ENCODE measurements around the gene RUFY1.

The RUFY1 gene

DNA sequence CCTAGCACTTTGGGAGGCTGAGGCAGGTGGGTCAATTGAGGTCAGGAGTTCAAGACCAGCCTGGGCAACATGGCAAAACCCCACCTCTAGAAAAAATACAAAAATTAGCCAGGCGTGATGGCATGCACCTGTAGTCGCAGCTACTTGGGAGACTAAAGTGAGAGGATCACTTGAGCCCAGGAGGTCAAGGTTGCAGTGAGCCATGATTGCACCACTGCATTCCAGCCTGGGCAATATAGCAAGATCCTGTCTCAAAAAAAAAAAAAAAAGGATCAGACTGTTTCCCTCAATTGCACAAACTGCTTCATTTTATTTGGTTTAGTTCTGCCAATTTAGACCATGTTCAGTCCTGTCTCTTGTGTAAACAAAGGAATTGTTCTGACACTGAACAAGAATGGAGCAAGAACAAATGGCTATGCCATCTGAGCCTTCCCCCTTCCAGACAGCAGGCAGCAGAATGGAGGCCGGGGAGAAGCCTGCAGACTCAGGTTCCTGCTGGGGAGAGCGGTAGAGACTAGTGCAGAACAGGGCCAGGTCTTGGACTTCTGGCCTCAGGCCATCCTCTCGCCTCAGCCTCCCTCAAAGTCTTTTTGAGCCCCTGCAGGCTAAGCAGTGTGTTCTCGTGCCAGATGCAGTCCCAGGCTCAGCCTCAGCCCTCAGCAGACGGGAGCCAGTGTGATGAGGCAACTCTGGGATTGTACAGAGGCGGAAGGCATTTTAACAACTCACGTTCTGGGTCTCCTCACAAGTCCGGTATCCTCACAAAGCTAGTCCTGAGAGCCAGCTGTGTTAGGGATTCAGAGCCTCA is 54.9 kb downstream of the RUFY1 start:
- DNase-seq (ENCODE audit: low spot score) = no peak

DNA sequence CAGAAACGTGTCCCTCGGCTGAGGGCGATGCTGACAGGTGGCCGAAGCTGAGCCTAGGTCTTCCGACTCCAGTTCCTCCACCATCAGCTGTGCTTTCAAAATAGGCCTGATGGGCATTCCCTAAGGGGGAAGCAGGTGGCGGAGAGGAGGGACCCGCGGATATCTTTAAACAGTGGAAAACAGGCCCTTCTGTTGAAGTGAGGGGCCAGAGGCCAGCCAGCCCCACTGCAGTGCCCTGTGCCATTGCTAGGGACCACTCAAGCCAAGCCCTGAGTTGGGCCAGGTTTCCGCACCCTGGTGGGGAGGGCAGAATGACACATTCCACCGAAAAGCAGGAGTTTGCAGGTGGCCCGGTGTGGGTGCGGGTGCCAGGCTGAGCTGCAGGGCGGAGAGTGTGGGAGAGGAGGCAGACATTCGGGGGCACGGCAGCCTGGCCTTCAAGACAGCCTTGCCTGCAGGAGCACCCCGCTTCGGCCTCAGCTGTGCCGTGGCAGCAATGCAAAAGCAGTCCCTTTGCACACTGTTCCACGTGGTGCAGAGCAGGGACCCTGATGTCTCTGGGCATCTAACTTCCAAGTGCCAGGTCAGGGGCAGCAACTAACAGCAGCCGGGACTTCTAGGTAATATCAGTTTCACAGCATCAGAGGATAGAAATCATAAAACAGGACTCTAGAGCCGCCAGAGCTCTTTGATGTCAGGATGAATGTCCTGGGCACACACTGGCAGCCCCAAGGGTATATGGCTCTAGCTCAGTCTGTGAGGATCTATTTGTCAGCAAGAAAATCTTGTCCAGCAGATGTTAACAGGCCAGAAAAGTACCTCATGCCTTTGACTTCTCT is 55.9 kb downstream of the RUFY1 start:
- no peak for DNase-seq (ENCODE audit: low spot score)

DNA sequence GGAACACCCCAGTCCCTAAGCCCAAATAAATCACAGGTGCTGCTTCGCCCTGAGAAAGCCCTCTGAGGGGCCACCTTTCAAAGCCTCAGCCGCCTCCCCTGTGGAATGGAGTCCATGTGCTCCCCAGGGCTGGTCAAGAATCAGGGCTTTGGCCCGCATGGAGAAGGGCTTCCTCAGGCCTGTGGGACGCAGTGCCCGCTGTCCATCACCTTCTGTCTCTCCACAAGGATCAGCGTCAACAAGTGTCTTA is 56.5 kb downstream of the RUFY1 start:
- DNase-seq (ENCODE audit: low spot score) = no peak

DNA sequence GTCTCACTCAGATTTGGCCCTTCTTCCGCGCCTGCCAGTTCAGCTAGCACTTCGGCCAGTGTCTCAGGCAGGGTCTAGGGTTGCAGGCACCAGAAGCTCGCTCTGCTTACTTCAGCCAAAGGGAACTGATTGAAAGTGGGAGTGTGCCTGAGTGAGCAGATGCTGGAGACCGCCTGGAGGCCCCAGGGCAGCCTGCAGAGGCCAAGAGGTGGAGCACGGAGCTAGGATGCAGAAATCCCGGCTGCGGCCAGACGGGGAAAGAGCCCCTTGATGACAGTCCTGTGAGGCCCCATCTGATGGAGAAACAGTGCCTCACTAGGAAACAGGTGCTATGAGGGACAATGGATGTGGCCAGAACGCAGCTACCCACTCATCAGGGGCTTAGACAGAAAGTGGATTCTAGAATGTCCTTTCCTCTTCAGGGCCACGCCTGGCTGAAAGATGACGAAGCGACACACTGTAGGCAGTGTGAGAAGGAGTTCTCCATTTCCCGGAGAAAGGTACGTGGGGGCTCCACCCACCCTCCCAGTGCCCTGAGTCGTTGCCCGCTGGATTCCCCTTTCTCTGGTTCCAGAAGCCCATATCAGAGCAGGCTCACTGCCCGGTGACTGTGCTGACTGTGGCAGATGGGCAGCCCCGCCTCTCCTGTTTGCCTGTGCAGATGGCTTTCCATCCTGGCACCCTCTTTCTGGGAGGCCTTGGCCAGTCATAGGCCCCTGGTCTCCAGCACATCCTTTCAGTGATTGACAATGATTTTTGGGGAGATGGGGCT is 57.0 kb downstream of the RUFY1 start:
- DNase-seq (ENCODE audit: low spot score) = no peak

DNA sequence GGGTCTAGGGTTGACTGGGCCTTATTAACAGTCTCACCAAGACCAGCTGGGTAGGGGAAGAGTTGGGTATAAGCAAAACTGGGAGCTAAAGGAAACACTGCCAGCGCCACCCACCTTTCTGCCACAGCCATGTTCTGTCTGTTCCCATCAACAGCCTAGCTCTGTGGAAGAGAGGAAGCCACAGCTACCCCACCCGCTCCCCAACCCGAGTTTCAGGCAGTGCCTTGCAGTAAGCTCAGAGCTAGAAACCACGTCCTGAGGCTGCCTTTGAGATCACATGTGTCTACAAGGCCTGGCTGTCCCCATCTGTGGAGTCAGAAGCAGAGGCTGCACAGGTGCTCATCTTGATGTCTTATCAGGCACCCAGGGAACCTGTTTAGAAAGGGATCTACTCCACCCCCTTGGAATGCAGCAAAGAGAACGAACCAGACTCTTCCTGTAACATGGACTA is 57.8 kb downstream of the RUFY1 start:
- DNase-seq (ENCODE audit: low spot score) = no peak

DNA sequence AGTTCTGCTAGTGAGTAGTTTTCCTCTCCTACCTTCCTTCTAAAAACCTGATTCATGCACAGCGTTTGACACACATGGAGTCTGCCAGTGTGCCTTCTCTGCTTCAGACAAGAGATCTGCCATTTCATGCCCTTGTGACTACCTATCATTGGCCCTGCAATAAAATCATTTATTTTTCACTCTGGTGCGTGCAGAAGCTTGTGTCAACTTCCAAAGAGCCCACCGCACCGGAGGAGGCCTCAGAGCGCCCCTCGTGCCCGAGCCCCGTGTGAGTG is 59.4 kb downstream of the RUFY1 start:
- DNase-seq (ENCODE audit: low spot score) = no peak

DNA sequence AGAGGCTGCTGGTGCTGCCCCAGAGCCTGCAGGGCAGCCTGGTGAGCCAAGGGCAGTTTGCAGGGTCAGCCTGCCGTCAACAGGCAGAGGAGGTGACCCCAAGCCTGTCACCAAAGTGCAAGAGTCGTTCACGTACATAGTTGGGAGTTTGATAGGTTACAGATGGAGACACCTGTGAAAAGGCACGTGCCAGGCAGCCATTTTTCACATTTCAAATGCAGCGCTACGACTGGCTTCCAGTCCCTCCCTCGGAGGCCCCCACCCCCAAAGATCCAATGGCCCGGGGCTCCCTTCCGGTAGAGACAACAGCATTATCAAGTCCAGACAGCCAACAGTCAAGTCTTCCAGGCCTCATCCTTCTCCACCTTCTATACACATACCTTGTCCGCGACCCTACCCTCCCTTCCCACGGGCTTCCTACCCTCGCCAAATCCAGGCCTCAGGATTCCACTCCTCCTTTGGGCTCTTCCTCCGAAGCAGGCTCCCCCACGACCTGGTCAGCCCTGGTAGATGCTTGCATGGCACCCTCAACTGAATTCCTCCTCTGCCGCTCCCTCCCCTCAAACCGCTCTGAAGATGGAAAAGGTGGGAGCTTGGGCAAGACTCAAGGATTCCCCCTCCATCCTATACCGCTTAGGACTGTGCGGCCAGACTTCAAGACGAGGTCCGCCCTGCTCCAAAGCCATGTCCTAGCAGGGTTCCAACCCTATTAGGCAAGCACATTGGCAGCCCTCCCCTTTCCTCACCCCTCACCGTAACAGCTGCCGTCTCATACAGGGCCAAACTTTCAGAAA is 60.0 kb downstream of the RUFY1 start:
- no peak for DNase-seq (ENCODE audit: low spot score)

DNA sequence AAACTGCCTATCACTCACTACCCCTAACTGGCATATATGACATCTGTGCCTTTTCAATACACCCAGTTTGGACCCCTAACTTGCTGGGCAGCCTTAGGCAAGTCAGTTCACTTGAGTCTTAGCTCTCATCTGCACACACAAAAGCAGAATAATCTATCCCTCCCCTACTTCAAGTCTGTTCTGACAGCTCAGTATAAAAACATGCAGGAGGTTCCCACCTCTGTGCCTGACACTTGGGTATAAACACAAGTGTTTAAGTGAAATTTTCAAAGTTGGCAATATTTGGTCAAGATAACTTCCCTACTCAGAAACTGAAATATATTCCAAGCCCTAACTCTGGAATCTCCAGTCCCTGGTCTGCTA is 60.5 kb downstream of the RUFY1 start:
- no peak for DNase-seq (ENCODE audit: low spot score)

DNA sequence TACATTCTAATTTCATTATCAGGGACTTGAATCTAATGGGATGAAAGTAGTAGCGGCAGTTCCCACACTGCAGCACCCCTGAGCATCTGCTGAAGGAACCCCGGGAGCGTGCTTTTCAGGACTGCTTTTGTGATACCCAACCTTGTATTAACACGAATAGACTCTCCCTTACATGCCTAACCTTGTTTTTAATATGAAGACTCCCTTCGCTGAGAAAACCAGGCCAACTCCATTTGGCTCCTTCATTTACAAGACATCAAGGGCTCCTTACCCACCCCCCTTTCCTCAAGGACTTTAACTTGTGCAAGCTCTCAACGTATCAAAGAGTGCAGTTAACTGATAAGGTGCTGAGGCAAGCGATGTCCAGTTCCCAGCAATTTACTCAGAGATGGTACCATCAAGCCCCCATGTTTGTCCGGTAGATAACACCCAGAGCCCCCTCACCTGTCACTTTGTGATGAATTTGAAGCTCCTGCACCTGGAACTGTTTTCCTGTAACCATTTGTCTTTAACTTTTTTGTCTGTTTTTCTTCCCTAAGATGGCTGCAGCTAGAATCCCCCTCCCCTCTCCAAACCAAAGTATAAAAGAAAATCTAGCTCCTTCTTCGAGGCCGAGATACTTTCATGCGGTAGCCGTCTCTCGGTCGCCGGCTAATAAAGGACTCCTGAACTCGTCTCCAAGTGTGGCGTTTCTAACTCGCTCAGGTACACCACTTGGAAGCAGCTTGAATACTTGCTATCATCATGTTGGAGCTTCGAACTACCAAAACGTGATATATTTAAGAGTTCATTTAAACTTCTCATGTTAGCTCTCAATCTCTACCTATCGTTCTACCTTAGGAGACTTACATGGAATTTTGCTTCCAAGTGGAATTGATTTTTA is 62.5 kb downstream of the RUFY1 start:
- no peak for DNase-seq (ENCODE audit: low spot score)

DNA sequence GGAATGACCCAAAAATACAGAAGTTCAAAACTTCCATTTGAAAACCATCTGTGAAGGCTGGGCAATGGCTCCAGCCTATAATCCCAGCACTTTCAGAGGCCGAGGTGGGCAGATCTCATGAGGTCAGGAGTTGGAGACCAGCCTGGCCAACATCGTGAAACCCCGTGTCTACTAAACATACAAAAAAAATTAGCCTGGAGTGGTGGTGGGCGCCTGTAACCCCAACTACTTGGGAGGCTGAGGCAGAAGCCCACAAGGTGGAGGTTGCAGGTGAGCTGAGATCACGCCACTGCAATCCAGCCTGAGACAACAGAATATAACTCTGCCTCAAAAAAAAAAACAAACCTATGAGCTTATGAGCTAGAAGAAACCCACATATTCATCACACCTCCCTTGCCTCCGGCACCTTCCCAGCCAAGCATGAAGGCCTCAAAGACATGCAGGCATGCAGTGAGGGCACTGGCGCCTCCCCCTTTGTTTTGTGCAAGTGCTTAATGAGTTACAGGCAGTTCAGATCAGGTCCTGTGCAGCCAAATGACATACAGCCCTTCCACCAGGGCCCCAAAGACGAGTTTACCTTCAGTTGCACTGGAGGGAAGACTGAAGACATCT is 63.2 kb downstream of the RUFY1 start:
- DNase-seq (ENCODE audit: low spot score) = no peak

DNA sequence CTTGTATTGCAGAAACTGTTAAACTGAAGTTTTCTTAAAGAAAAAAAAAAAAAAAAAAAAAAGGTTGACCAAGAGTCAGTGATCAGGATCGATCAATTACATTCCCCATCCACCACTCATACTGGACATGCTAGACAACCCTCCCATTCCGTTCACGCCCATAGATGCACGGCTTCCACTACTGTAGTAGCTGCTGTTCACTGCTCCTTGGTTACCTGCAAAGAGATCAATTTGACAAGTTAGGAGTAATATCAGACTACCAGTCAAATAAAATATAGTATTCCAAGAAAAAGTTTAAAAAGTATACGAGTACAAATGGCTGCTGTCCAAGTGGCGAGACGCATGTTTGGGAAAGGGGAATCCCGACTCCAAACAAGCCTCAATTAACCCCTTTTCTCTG is 64.4 kb downstream of the RUFY1 start:
- DNase-seq (ENCODE audit: low spot score) = no peak

DNA sequence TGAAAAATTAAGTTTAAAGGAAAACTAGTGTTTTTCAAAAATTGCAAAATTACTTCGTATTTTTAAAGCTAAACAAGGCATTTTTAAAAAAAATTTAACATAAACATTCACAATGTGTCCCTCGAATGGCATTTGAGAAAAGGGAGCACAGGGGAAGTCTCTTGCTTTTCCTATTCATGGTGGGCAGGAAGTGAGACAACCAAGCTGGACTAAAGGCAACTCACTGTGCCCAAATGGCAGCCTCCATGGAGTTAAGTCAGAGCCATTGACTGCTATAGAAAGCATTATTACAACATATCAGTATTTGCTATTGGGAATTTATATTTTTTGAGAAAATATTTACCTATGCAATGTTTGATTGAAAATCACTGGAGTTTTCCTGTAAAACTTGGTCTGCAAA is 64.8 kb downstream of the RUFY1 start:
- no peak for DNase-seq (ENCODE audit: low spot score)

DNA sequence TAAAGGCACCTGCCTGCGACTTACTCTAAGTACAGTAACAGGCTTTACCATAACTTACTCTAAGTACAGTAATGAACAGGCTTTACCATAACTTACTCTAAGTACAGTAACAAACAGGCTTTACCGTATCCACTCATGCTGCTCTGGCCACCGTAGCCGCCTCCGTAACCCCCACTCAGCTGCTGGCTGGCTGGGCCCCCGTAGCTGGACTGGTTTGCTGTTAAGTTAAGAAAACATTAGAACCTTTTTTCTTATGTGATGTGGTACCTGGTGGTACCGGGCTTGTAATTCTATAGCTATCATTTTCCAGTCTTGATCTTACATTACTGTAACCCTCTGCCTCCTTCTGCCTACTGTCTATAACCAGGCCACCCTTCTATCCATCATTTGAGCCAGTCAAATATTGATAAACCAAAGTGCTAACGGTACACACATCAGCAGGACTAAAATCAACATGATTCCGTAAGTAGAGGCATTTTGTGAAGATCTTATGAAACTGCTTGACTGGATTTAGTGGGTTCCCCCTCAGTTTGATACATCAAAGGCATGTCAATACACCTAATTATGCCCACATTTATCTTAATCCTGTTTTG is 65.7 kb downstream of the RUFY1 start:
- DNase-seq (ENCODE audit: low spot score) = no peak

DNA sequence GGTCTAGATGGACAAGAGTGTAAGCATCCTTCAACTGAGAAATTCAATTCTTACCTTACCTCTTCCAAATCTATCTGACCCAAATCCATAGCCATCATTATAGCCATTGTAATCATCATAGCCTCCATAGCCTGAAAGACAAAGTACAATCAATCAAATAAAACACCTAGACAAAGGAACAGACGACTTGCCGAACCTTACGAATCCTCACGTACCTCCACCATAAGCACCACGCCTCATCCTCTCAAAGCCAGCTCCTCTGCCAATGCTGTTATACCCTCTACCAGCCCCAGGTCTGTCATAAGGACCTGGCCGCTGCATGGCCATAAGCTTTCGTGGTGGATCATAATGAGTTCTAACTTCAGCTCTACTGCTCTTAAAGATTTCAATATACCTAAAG is 67.6 kb downstream of the RUFY1 start:
- no peak for DNase-seq (ENCODE audit: low spot score)

DNA sequence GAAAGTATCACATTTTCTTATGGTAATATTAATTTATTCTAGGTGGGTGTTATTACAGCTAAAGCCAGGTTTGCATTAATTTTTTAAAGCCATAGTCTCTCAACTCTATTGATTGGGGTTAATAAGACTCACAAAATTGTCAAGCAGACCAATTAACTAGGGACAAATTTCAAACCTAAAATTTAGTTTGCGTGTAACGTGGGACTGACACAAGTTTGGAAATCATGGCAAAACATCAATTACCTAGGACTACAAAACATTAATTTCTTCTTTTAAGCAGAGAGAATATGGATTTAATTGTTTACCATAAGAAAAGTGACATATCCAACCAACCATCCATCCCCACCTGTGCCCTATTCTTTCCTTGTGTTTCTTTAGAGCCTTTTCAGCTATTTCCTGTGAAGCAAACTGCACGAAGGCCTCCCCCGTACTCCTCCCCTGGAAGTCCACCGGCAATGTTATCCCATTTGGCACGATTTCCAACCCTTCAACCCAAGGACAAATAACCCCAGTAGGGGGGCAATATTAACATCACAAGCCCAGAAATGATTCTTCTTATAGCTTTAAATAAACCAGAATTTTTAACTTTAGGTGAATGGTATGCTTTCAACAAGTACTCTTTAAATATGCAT is 68.7 kb downstream of the RUFY1 start:
- DNase-seq (ENCODE audit: low spot score) = no peak

DNA sequence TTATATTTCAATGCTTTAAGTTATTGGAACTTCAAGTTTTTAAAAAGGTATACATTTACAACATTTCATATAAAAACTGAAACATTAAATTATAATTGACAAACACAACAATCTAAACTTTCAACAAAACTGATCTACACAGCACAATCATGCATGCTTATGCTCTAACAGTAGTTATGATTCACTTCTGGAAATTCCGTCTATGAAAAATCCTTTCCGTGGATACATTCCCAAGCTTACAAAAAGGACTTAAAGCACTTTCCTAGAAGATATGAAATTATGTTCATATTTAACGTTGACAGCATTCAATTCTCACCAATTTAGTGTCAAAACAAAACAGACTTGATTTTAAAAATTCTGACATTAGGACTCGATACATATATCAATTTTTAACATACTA is 69.4 kb downstream of the RUFY1 start:
- no peak for DNase-seq (ENCODE audit: low spot score)

DNA sequence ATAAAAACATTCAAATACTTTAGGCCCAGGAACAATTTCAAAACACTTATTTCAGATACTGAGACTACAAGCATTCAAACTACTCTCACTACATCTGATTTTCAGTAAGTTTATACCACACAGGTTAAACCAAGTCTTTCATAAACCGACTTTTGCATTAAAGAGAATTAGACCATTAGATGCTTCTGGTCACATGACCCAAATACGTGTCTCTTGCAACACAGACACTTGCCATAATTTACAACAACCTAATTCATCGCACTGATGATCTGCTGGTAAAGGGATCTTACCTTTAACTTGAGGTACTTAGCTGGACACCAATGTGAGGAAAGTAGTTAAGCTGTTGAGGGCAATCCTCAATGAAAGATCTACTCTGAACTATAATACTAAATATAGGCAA is 69.9 kb downstream of the RUFY1 start:
- DNase-seq (ENCODE audit: low spot score) = no peak

DNA sequence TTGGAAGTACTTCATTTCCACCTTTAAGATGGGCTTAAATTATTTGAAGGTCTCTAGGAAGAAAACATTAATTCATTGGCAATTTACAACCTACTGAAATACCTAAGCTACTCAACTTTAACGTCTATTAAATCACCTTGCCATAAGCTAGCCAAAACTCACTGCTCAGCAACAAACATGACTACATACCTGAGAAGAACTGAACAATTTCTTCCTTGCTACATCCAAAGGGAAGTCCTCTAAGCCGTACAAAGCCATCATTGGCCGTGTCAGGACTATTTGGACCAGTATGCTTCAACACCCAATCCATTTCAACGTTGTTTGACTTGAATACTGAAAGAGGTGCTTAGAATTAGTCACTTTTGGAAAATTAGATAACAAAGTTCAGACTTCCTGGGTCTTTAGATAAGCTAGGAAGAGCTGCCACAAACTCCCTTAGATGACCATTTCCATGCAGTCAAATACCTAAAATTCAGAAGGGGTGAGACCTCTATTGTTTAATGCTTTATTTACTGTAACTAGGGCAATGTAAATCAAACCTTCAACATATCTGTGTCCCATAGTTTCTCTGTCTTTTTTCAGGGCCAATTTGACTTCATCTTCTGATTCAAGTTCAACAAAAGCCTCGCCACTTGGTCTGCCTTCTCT is 70.5 kb downstream of the RUFY1 start:
- DNase-seq (ENCODE audit: low spot score) = no peak

DNA sequence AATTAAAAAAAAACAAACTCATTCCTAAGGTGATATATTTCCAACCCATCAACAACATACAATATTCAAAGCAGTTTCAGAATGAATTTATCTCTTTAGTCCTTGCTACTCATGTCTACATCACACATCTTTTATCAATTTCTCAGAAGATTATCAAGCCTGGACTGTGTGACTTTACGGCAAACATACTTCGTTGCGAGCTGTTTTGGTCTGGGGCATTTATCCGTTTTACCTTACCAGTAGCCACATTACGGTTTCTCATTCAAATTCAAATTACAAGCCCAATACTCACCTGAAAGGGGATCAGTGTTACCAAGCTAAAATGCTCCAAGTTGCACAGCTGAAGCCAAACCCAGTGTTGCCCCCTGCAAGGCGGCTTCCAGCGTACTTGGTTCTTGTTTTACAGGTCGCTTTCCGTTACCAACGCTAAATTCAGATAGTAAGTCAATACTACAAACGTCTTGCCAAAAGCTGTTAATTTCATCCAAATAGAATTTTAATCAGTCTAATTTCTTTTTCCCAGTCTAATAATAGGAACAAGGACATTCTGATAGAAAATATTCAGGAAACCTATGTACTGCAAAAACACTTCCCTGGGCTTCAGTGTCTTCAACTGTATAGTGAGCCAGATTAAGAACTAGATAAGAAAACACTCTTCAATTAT is 71.3 kb downstream of the RUFY1 start:
- no peak for DNase-seq (ENCODE audit: low spot score)

All from HuH-7.5 (cell line).